AG04450 (cell line): ENCODE measurements around the gene OSBPL1A. TPM values are rescaled to one million over a fixed set of nuclear protein-coding genes. Genes with fewer than 3 reads are reported as not detected.

Experiments used
- CTCF ChIA-PET: fragments of 300-600, 350-600 bp; formaldehyde crosslinking; extraction: SDS; loops from one replicate; lab custom pipeline; 2022; ENCODE audit warnings: antibody characterized with exemption, inconsistent platforms; lab: Charles Lee
- POLR2A ChIA-PET: fragments of 350-600 bp; formaldehyde crosslinking; extraction: SDS; loops from one replicate; lab custom pipeline; 2021; ENCODE audit warnings: antibody characterized with exemption, inconsistent platforms; lab: Yijun Ruan, JAX
- DNase-seq: peaks from one replicate; pipeline ENCODE4 v3.0.0-alpha.2; 2011; ENCODE audit warnings: low read depth, low spot score
- H3K27ac ChIP-seq: one replicate; pipeline ENCODE4 v1.5.1; 2012; ENCODE audit warnings: low read depth, low read length, control low read depth
- H3K27me3 ChIP-seq: one replicate; pipeline ENCODE4 v1.6.0; 2012; ENCODE audit warnings: low read length; ENCODE audit not compliant: control insufficient read depth, insufficient read depth
- H3K4me3 ChIP-seq: 2 replicates; pipeline ENCODE4 v1.5.1; 2011; ENCODE audit warnings: mild to moderate bottlenecking, low read depth, low read length, control low read depth
- H3K9me3 ChIP-seq: 2 replicates; pipeline ENCODE4 v1.5.1; 2012; ENCODE audit warnings: low read length; ENCODE audit not compliant: control insufficient read depth, insufficient read depth
- CTCF ChIP-seq: IDR thresholded peaks from 2 replicates; pipeline ENCODE4 v1.5.1; 2011; ENCODE audit warnings: low read depth, low read length, control low read depth, inconsistent platforms
- polyA plus RNA-seq: library from polyadenylated mRNA; depleted of rRNA; stranded (reverse); fragments of >200 nt; gene quantifications from 2 replicates; pipeline ENCODE4 v1.2.3, GENCODE V29; 2011

OSBPL1A gene
- polyA plus RNA-seq, 1 experiment = 56.1 TPM

DNA sequence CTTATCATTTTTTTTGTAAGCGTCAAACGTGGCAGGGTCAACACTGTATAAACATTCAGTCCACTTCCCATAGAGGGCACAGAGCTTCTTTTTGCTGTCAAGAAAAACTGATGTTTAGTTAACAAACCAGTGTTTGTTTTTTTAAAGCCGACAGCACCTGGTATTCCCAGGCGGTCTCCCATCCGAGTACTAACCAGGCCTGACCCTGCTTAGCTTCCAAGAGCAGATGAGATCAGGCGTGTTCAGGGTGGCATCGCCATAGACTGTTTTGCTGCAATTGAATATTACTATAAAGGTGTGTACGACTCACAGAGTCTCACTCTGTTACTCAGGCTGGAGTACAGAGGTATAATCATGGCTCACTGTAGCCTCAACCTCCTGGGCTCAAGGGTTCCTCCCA lies 227.3 kb downstream of the OSBPL1A start:
- TF ChIP-seq CTCF = no peak
- CTCF ChIA-PET = no interaction called here
- POLR2A ChIA-PET = no interaction called here

GRCh38 chr18:24168496-24168895 lies 229.1 kb downstream of the OSBPL1A start:
- H3K9me3 ChIP-seq = no peaks in the 10 kb centered on the region
- DNase-seq = no peak
- H3K27ac ChIP-seq = no peak overlapping the region
- no peak overlapping the region for H3K4me3 ChIP-seq
- ChIA-PET CTCF (no interaction called here), POLR2A (no interaction called here)
- H3K27me3 ChIP-seq = no peaks in the 10 kb centered on the region
- no peak for TF ChIP-seq CTCF

More for the DNA sequence above, 227.3 kb downstream of the OSBPL1A start:
- Histone ChIP-seq H3K27me3 (no peaks in the 10 kb centered on the region), H3K27ac (no peak overlapping the region), H3K4me3 (no peak overlapping the region), H3K9me3 (no peaks in the 10 kb centered on the region)
- DNase-seq = no peak

- no peaks in the 10 kb centered on the region for H3K9me3 ChIP-seq
- CTCF ChIA-PET = interaction anchor here (2.0 kb wide), 1 partner anchor 15 kb away, joined by 6 read pairs; no protein-coding TSS in a partner anchor
- no peak overlapping the region for H3K4me3 ChIP-seq
- no peak overlapping the region for H3K27ac ChIP-seq
- no peak for TF ChIP-seq CTCF
- H3K27me3 ChIP-seq = no peaks in the 10 kb centered on the region
- no peak for DNase-seq
- POLR2A ChIA-PET = no interaction called here
These were observed 236.3 kb downstream of the OSBPL1A start for GRCh38 chr18:24161304-24161703.

- no peak for TF ChIP-seq CTCF
- DNase-seq = no peak
- POLR2A ChIA-PET = no interaction called here
- H3K4me3 ChIP-seq = no peak overlapping the region
- H3K27ac ChIP-seq = no peak overlapping the region
- H3K27me3 ChIP-seq = no peaks in the 10 kb centered on the region
- CTCF ChIA-PET = no interaction called here
- no peaks in the 10 kb centered on the region for H3K9me3 ChIP-seq
These were observed 237.5 kb downstream of the OSBPL1A start for GRCh38 chr18:24160086-24160485.

GRCh38 chr18:24157855-24158254 lies 239.8 kb downstream of the OSBPL1A start:
- no peaks in the 10 kb centered on the region for H3K9me3 ChIP-seq
- no peak for DNase-seq
- H3K4me3 ChIP-seq = no peak overlapping the region
- no peaks in the 10 kb centered on the region for H3K27me3 ChIP-seq
- CTCF ChIA-PET = no interaction called here
- H3K27ac ChIP-seq = no peak overlapping the region
- no peak for TF ChIP-seq CTCF
- POLR2A ChIA-PET = no interaction called here
